CD4-positive, CD25-positive, alpha-beta regulatory T cell (primary cell): ENCODE results near the gene CIB4. TPM values are rescaled to one million over a fixed set of nuclear protein-coding genes. Genes with fewer than 3 reads are reported as not detected.

ENCODE experiments used
- ATAC-seq, 2 donors: fragments of 150-1000 bp; cut with Tn5 transposase; one replicate each; pipeline ENCODE4 v1.10.0; 2021; ENCODE audit warnings: low read depth in 2 of 2, moderate number of reproducible peaks in 2 of 2, moderate library complexity in 1 of 2
- DNase-seq, 3 donors: peaks; one replicate each; pipeline versions ENCODE4 v3.0.0 to v3.0.0-alpha.2; 2012 to 2022; ENCODE audit warnings: mixed read lengths in 1 of 3
- H3K27ac ChIP-seq: one replicate; pipeline ENCODE4 v1.7.0; 2013; ENCODE audit warnings: mild to moderate bottlenecking, low read length; ENCODE audit not compliant: insufficient read depth, poor library complexity, severe bottlenecking
- H3K27me3 ChIP-seq: one replicate; pipeline ENCODE4 v1.7.0; 2013; ENCODE audit warnings: low read length; ENCODE audit not compliant: control insufficient read depth, insufficient read depth
- H3K36me3 ChIP-seq: one replicate; pipeline ENCODE4 v1.7.0; 2013; ENCODE audit warnings: mild to moderate bottlenecking, low read length, moderate library complexity; ENCODE audit not compliant: control insufficient read depth, insufficient read depth
- H3K4me1 ChIP-seq: 2 replicates; pipeline ENCODE4 v1.7.0; 2013; ENCODE audit warnings: mild to moderate bottlenecking, low read length; ENCODE audit not compliant: insufficient read depth, control insufficient read depth, poor library complexity, severe bottlenecking
- H3K4me3 ChIP-seq: one replicate; pipeline ENCODE4 v1.7.0; 2013; ENCODE audit warnings: low read depth, mild to moderate bottlenecking, low read length, moderate library complexity
- H3K9me3 ChIP-seq, 2 experiments: 1 replicate in 1 of 2; 2 replicates in 1 of 2; pipeline ENCODE4 v1.7.0; 2013; ENCODE audit warnings: low read length in 2 of 2, mild to moderate bottlenecking in 1 of 2, moderate library complexity in 1 of 2; ENCODE audit not compliant: control insufficient read depth in 2 of 2
- H3K27ac Mint-ChIP-seq, 3 donors: one replicate each; pipeline ENCODE4 v1.8.0; 2020 to 2022; ENCODE audit warnings: mild to moderate bottlenecking in 3 of 3, mixed read lengths in 3 of 3, moderate library complexity in 2 of 3
- H3K27me3 Mint-ChIP-seq: one replicate; pipeline ENCODE4 v1.8.0; 2022; ENCODE audit warnings: mild to moderate bottlenecking, mixed read lengths
- H3K36me3 Mint-ChIP-seq: one replicate; pipeline ENCODE4 v1.8.0; 2020; ENCODE audit warnings: mixed read lengths
- H3K4me1 Mint-ChIP-seq, 4 donors: one replicate each; pipeline ENCODE4 v1.8.0; 2020 to 2022; ENCODE audit warnings: mixed read lengths in 4 of 4, mild to moderate bottlenecking in 1 of 4
- H3K4me3 Mint-ChIP-seq, 4 donors: one replicate each; pipeline ENCODE4 v1.8.0; 2020 to 2022; ENCODE audit warnings: mild to moderate bottlenecking in 4 of 4, mixed read lengths in 4 of 4, moderate library complexity in 3 of 4
- H3K9me3 Mint-ChIP-seq, 7 donors: one replicate each; pipeline ENCODE4 v1.8.0; 2020 to 2022; ENCODE audit warnings: mixed read lengths in 7 of 7, mild to moderate bottlenecking in 3 of 7, moderate library complexity in 2 of 7
- polyA plus RNA-seq, 4 donors: library from polyadenylated mRNA; unstranded; fragments of 300-500 nt; fragmentation: Illumina TruSeq; gene quantifications; one replicate each; pipeline ENCODE4 v1.2.3, GENCODE V29; 2021
- total RNA-seq: library from RNA; stranded (reverse); gene quantifications from one replicate; pipeline ENCODE4 v1.2.3, GENCODE V29; 2022

CIB4 gene
- total and polyA plus RNA-seq, 5 donors from 2014 or later, result not detected

DNA sequence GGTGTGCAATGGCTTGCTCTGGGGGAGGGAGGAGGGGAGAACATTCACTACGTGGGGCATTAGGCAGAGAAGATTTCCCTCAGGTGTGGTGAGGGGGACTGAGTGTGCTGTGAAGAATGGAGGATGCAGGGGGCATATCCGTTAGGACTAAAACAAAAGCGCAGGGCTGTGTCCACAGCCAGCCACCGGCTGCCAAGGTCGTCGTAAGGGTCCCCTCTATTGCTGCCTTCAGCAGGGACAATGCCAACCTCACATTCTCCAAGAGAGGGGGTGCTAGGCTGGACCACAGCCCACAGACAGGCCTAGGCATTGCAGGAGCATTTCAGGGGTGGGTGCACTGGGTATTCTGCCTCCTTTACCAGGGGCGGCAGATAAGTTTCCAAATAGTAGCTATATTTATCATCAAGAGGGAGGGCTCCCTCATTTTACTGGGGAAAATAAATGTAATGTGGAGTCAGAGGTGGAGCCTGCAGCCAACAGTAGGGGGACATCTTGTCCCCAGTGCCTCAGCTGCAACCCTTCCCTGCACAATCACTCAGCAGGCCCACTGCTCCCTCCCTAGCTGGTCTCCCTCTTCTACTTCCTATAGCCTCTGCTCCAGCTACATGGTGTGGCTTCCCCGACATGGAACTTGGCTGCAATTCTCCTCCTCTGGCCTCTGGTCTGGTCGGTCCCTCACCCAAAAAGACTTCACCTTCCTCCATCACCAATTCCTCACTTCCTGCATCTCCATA, 88.4 kb downstream of the CIB4 start:
- H3K27me3 ChIP-seq, result no peaks in the 10 kb centered on the region
- no peak overlapping the region for H3K4me3 Mint-ChIP-seq
- no peak overlapping the region for H3K27ac ChIP-seq
- H3K36me3 Mint-ChIP-seq, result no peaks in the 10 kb centered on the region
- no peak overlapping the region for H3K4me3 ChIP-seq
- H3K36me3 ChIP-seq, result no peaks in the 10 kb centered on the region
- peaks cover 15% of the 10 kb centered on the region for H3K27me3 Mint-ChIP-seq
- no peak overlapping the region for H3K27ac Mint-ChIP-seq
- peaks cover 0 to 2% (median 0%) of the 10 kb centered on the region in 7 donors for H3K9me3 Mint-ChIP-seq
- no peaks in the 10 kb centered on the region for H3K9me3 ChIP-seq
- H3K4me1 ChIP-seq, result no peaks in the 10 kb centered on the region
- no peaks in the 10 kb centered on the region for H3K4me1 Mint-ChIP-seq
- DNase-seq (no peak), ATAC-seq (no peak)

DNA sequence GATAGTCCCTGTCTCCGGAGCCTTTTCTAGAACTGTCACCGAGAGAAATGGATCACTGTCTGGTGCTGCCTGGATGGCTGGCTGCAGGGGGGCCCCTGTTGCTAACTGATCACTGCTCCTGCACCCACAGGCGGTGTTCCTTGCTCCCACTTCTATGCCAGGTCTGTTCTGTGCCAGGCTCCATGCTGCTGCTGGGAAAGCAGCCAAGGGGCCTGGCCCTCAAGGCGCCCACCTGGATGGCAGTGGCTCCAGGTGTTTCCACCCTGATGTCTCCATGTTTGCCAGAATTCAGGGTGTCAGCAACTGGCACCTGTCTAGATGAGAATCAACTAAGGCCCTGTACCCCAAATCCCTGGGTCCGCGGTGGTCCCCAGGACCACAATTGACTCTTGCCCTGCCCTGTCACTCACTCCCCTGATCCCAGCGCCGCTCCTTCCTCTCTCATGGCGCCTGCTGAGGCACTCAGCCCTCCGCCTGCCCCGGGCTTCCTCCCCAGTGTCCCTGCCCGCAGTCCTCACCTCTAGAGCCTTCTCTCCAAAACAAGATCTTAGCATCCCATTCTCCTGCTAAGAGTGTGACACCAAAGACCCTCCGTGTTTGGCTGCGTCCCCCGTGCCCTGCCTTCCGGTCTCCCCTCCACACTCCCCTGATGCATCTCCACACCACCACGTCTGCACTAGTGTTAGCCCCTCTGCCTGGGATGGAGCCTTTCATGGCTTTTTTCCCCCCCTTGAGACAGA, 90.7 kb downstream of the CIB4 start:
- H3K27me3 ChIP-seq, result no peaks in the 10 kb centered on the region
- no peak overlapping the region for H3K27ac ChIP-seq
- H3K4me3 ChIP-seq, result no peak overlapping the region
- Mint-ChIP-seq H3K4me3 (no peak overlapping the region), H3K9me3 (peaks cover 0 to 2% (median 0%) of the 10 kb centered on the region in 7 donors), H3K27me3 (peaks cover 28% of the 10 kb centered on the region), H3K27ac (no peak overlapping the region), H3K36me3 (no peaks in the 10 kb centered on the region), H3K4me1 (no peaks in the 10 kb centered on the region)
- no peak for ATAC-seq
- no peaks in the 10 kb centered on the region for H3K36me3 ChIP-seq
- H3K4me1 ChIP-seq, result no peaks in the 10 kb centered on the region
- no peak for DNase-seq
- no peaks in the 10 kb centered on the region for H3K9me3 ChIP-seq

DNA sequence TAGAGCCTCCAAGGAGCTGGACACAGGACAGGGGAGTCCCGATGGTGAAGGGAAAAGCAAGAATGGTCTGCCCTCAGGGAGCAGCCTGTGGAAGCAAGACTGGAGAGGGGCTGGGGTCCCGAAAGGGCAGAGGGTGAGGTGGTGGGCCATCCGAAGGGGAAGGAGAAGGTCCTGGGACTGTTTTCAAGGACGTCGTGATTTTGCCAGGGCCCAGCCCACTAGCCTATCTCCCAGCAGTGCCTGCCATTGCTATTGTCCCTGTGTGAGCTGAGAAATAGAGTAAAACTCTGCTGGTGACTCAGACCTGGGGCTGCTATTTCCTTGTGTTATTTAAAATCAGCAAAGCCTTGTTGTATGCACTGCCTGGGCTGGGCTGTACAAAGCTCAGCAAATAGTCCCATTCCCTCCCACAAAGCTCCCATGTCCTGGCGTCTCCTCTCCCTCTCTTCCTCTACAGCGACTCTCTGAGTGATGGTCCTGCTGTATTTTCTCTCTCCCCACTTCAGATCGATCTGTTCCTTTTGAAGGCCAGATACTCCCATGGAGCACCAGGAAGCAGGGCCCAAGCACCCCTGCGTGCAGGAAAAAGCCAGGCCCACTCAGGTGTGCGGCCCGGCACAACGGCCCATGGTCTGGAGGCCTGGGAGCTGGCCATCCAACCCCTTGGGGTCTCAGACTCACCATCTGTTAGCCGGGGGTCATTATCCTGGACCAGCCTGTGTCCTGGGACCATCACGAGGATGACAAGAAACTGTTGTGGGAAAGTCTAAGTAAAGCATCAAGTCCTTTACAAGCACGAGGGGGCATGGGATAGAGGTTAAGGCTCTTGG, 98.3 kb downstream of the CIB4 start:
- H3K36me3 ChIP-seq, result no peaks in the 10 kb centered on the region
- ATAC-seq (no peak), DNase-seq (no peak)
- no peaks in the 10 kb centered on the region for H3K4me1 ChIP-seq
- H3K9me3 ChIP-seq, result no peaks in the 10 kb centered on the region
- no peak overlapping the region for H3K4me3 ChIP-seq
- H3K4me3 Mint-ChIP-seq, result no peak overlapping the region
- no peaks in the 10 kb centered on the region for H3K36me3 Mint-ChIP-seq
- H3K27ac ChIP-seq, result no peak overlapping the region
- peaks cover 4% of the 10 kb centered on the region for H3K27me3 ChIP-seq
- H3K4me1 Mint-ChIP-seq, result no peaks in the 10 kb centered on the region
- no peaks in the 10 kb centered on the region for H3K9me3 Mint-ChIP-seq
- peaks cover 18% of the 10 kb centered on the region for H3K27me3 Mint-ChIP-seq
- H3K27ac Mint-ChIP-seq, result no peak overlapping the region

DNA sequence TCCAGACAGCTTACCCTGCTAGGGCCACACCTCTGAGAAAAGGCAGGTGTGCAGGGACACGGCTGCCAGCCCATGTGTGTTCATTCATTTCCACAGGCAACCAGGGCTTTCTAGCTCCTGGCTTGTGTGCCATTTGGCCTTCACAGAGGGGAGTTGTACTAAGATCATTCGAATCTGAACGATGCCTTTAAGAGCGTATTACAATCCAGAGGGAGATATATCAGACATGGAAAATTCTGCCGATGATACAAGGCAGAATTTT, 99.0 kb downstream of the CIB4 start:
- ATAC-seq (no peak), DNase-seq (no peak)
- Histone ChIP-seq H3K27ac (no peak overlapping the region), H3K4me1 (no peaks in the 10 kb centered on the region), H3K9me3 (no peaks in the 10 kb centered on the region), H3K4me3 (no peak overlapping the region), H3K27me3 (peaks cover 4% of the 10 kb centered on the region), H3K36me3 (no peaks in the 10 kb centered on the region)
- H3K36me3 Mint-ChIP-seq, result no peaks in the 10 kb centered on the region
- H3K4me1 Mint-ChIP-seq, result no peaks in the 10 kb centered on the region
- peaks cover 12% of the 10 kb centered on the region for H3K27me3 Mint-ChIP-seq
- H3K9me3 Mint-ChIP-seq, result peaks cover 0 to 2% (median 0%) of the 10 kb centered on the region in 7 donors
- no peak overlapping the region for H3K27ac Mint-ChIP-seq
- H3K4me3 Mint-ChIP-seq, result no peak overlapping the region

DNA sequence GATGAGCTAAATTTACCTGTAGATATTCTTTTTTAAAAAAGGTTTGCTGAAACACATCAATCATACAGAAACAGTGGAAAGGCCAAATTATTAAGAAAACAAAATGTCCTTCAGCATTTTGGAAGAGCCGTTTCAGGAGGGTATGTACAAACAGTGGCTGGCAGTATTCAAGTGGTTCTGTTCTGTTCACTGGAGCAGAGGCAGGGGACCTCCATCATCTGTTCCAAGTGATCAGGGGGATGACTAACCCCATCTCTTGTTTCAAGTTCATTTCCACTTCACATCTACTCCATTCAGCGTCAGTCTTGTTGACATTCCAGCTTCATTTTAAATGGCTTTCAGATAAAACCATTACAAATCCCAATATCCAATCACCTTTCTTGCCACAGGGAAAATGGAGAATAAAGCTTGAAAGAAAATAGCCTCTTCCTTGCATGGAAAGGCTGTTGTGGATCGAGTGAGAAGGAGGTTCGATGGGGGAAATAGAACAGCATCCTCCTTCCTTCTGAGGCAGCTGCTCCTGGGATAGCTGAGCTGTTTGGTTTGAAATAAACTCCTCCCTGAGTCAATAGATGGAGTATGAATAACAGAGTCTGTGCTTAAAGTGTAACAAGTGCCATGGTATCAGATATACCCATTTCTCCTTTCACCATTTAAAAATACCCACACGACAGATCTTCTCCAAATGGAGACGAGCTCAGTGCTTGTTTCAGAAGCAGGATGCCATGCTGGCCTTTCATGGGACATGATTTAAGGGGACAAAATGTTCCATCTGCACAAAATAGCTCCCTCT, 99.6 kb downstream of the CIB4 start:
- no peaks in the 10 kb centered on the region for H3K36me3 Mint-ChIP-seq
- peaks cover 8% of the 10 kb centered on the region for H3K27me3 Mint-ChIP-seq
- peaks cover 0 to 2% (median 0%) of the 10 kb centered on the region in 7 donors for H3K9me3 Mint-ChIP-seq
- ATAC-seq (no peak), DNase-seq (no peak)
- Histone ChIP-seq H3K4me1 (no peaks in the 10 kb centered on the region), H3K36me3 (no peaks in the 10 kb centered on the region), H3K9me3 (no peaks in the 10 kb centered on the region), H3K27ac (no peak overlapping the region), H3K4me3 (no peak overlapping the region), H3K27me3 (peaks cover 4% of the 10 kb centered on the region)
- no peak overlapping the region for H3K27ac Mint-ChIP-seq
- no peaks in the 10 kb centered on the region for H3K4me1 Mint-ChIP-seq
- no peak overlapping the region for H3K4me3 Mint-ChIP-seq

DNA sequence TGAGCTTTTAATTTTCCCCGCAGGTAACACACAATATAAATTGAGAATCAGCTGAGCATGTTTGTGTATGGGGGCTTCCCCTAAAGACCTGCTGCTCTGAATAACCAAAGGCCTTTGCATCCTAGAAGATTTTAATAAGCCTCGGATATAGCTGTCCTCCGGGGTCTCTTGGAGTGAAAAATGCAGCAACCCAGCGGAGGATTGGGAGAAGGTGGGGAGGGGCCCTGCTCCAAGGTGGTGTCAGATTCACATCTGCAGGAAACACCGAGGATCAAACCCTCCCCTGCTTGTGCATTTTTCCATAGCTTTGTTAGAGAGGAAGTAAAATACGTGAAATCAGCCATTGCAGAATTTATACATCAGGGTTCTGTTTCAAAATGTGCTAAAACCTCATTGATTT, 100.2 kb downstream of the CIB4 start:
- Histone ChIP-seq H3K27me3 (peaks cover 4% of the 10 kb centered on the region), H3K27ac (no peak overlapping the region), H3K9me3 (no peaks in the 10 kb centered on the region), H3K36me3 (no peaks in the 10 kb centered on the region), H3K4me3 (no peak overlapping the region), H3K4me1 (no peaks in the 10 kb centered on the region)
- Mint-ChIP-seq H3K27me3 (peaks cover 3% of the 10 kb centered on the region), H3K36me3 (no peaks in the 10 kb centered on the region), H3K4me1 (no peaks in the 10 kb centered on the region), H3K9me3 (peaks cover 0 to 2% (median 0%) of the 10 kb centered on the region in 7 donors), H3K4me3 (no peak overlapping the region), H3K27ac (no peak overlapping the region)
- ATAC-seq (no peak), DNase-seq (no peak)

DNA sequence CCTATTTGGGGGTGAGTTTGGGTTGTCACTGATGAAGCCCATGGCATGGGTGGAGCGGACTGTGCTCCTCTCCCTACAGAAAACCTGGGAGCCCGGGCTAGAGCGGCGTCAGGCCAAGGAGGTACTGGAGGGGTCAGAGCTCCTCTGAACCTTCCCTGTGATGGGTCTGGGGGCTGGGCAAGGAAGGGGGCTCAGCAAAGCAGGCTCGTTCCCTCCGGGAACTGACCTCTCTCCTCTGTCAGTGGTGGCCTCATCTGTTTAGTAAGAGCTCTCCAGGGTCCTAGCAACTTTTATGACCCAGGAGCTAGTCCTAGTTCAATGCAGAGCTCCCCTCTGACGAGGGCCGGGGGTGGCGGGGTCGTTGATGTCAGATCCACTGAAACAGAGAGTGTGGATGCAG, 100.9 kb downstream of the CIB4 start:
- Histone ChIP-seq H3K9me3 (no peaks in the 10 kb centered on the region), H3K27me3 (peaks cover 4% of the 10 kb centered on the region), H3K4me3 (no peak overlapping the region), H3K27ac (no peak overlapping the region), H3K4me1 (no peaks in the 10 kb centered on the region), H3K36me3 (no peaks in the 10 kb centered on the region)
- Mint-ChIP-seq H3K9me3 (peaks cover 0 to 2% (median 0%) of the 10 kb centered on the region in 7 donors), H3K4me1 (no peaks in the 10 kb centered on the region), H3K36me3 (no peaks in the 10 kb centered on the region), H3K4me3 (no peak overlapping the region), H3K27me3 (peaks cover 4% of the 10 kb centered on the region), H3K27ac (no peak overlapping the region)
- DNase-seq (no peak), ATAC-seq (no peak)
